Erythroblast (primary cell): ENCODE data around the gene BMERB1.

Experiments used
- GATA1 ChIP-seq: IDR thresholded peaks from 2 replicates; pipeline ENCODE4 v1.6.1; 2011; ENCODE audit warnings: low read depth, mild to moderate bottlenecking, control low read depth, low read length, moderate library complexity
- POLR2A ChIP-seq: IDR thresholded peaks from 2 replicates; pipeline ENCODE4 v1.6.1; 2011; ENCODE audit warnings: mild to moderate bottlenecking, low read length

GRCh38 chr16:15535772-15536171, 101.4 kb downstream of the BMERB1 start:
- TF ChIP-seq POLR2A, result no peak
- TF ChIP-seq GATA1, result no peak
